Stimulated activated CD8-positive, alpha-beta memory T cell treated with anti-CD3 and anti-CD28 coated beads, Interleukin-15, amount 100 ng/mL, for 24 hours (primary cell): ENCODE measurements around the gene CBR3.

Experiments
- DNase-seq: peaks from one replicate; pipeline ENCODE4 v3.0.0-alpha.2; 2020; ENCODE audit warnings: low read depth

Gene CBR3

GRCh38 chr21:36185523-36185922, 50.6 kb downstream of the CBR3 start:
- DNase-seq: no peak

- DNase-seq: no peak
Observed at GRCh38 chr21:36186081-36186480, 51.2 kb downstream of the CBR3 start.

GRCh38 chr21:36186506-36187399, 51.9 kb downstream of the CBR3 start:
- DNase-seq: no peak

DNA sequence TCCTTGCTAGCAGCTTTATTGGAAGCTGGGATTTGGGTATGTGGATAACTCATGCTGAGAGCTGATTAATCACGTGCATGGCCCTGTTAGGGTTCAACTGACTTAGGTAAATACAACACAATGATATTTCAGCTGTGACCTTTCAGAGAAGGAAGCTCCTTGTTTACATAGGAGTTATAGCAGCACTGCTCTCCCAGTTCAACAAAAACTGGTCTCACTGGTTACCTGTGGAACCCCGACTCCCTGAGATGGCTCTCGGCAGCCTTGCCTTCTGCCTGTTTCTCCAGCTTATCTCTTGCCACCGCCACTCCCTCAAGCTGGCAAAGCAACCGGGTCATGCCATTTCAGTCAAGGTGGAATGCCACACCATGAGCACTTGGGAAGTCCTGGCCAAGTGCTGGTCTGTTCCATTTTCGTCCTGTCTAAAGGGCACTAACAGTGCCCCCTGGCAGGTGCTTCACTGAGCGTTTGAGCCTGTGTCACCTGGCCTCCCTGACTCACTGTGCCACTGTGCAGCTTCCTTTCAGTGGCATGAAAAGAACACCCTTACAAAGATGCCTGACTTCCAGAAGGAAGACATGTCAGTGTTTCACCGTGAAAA, 53.3 kb downstream of the CBR3 start:
- no peak for DNase-seq

DNA sequence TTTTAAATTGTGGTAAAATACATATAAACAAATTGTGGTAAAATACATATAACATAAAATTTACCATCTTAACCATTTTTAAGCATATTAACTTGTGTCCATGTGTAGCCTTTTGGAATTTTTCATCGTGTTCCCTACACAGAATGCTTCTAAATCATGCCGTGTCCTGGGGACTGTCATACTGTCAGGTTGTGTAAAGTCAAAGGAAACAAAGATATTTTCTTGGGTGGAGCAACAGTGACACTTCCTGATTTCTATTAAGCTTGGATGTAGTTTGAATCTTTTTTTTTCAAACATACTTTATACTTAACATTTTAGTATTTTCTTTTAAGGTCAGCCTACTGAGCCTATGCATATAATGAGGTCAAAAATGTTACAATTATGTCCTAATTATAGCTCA, 54.1 kb downstream of the CBR3 start:
- DNase-seq: no peak

DNA sequence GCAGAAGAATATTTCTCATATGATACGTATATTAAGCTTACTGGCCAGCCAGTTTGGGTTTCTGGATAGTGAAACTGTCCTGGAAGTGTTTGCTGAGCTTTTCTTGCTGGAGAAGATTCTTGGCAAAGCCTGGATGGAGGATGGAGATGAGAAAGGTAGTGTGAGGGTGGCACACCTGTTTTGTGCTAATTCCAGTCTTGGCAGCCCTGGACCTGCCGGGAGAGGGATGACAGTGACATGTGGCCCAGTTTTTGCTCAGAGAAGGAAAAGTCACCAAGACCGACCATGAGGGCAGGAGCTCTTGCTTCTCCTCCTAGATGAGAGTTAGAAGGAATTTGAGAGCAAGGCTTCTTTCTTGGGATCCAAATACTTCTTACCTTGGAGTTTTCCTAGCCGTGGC, 55.9 kb downstream of the CBR3 start:
- no peak for DNase-seq

- no peak for DNase-seq
Observed at GRCh38 chr21:36193200-36193599, 58.3 kb downstream of the CBR3 start.

- no peak for DNase-seq
Observed at GRCh38 chr21:36194024-36194423, 59.1 kb downstream of the CBR3 start.

GRCh38 chr21:36195613-36196012, 60.7 kb downstream of the CBR3 start:
- DNase-seq: no peak
